ENCODE data around the gene ATP10B.
"Not testable (repeated sequence)": the region's sequence is repeated elsewhere in the genome, so short reads cannot be mapped to it uniquely, and the experiment has no call there.

Gene ATP10B

DNA sequence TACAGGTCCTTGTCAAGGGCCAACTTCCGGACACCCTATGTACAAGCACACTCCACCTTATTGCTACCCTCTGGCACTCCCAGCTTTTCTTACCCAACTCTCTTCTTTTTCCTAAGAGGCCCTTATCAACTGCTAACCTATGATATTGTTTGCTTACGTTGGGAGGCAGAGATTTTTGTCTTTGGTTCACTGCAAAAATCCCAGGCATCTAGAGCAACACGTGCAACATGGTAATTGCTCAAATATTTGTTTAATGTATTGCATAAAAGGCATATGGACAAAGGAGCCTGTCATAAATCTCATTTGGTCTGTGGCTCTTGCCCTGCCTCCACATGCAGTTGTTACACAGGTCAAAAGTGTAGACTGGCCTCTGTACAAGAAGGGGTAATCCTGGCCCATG, 35.8 kb upstream of the ATP10B start:
- Histone ChIP-seq H3K9ac (no peak overlapping the region), H3K4me2 (ENCODE audit: low read length) (no peak overlapping the region), H3K27ac (no peak overlapping the region), H3K9me3 (ENCODE audit: control insufficient read depth, low read length) (no peaks in the 10 kb centered on the region), H3K36me3 (ENCODE audit: control insufficient read depth, insufficient read depth, low read length) (no peaks in the 10 kb centered on the region), H2AFZ (no peak overlapping the region), H3K4me3 (ENCODE audit: low read depth, low read length) (no peak overlapping the region), H3K27me3 (ENCODE audit: control insufficient read depth, insufficient read depth, low read length) (no peaks in the 10 kb centered on the region), H3K79me2 (no peaks in the 10 kb centered on the region), H3K4me1 (no peaks in the 10 kb centered on the region)
- TF ChIP-seq, protein P1, sequence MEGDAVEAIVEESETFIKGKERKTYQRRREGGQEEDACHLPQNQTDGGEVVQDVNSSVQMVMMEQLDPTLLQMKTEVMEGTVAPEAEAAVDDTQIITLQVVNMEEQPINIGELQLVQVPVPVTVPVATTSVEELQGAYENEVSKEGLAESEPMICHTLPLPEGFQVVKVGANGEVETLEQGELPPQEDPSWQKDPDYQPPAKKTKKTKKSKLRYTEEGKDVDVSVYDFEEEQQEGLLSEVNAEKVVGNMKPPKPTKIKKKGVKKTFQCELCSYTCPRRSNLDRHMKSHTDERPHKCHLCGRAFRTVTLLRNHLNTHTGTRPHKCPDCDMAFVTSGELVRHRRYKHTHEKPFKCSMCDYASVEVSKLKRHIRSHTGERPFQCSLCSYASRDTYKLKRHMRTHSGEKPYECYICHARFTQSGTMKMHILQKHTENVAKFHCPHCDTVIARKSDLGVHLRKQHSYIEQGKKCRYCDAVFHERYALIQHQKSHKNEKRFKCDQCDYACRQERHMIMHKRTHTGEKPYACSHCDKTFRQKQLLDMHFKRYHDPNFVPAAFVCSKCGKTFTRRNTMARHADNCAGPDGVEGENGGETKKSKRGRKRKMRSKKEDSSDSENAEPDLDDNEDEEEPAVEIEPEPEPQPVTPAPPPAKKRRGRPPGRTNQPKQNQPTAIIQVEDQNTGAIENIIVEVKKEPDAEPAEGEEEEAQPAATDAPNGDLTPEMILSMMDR (IDR thresholded peaks at IDR 0.05), result no peak

- H3K79me2 ChIP-seq; H3K9ac ChIP-seq; H3K4me1 ChIP-seq; H3K27me3 ChIP-seq (ENCODE audit: control insufficient read depth, insufficient read depth, low read length); H3K9me3 ChIP-seq (ENCODE audit: control insufficient read depth, low read length); H3K4me3 ChIP-seq (ENCODE audit: low read depth, low read length); H2AFZ ChIP-seq; H3K27ac ChIP-seq; H3K4me2 ChIP-seq (ENCODE audit: low read length); H3K36me3 ChIP-seq (ENCODE audit: control insufficient read depth, insufficient read depth, low read length): not testable (repeated sequence)
These were observed 21.7 kb upstream of the ATP10B start for GRCh38 chr5:160873560-160874200.

GRCh38 chr5:160869989-160870521, 18.0 kb upstream of the ATP10B start:
- Histone ChIP-seq H3K27ac (no peak overlapping the region), H3K9me3 (ENCODE audit: control insufficient read depth, low read length) (no peaks in the 10 kb centered on the region), H3K4me3 (ENCODE audit: low read depth, low read length) (no peak overlapping the region), H3K4me1 (no peaks in the 10 kb centered on the region), H3K9ac (no peak overlapping the region), H2AFZ (no peak overlapping the region), H3K4me2 (ENCODE audit: low read length) (no peak overlapping the region), H3K27me3 (ENCODE audit: control insufficient read depth, insufficient read depth, low read length) (no peaks in the 10 kb centered on the region), H3K36me3 (ENCODE audit: control insufficient read depth, insufficient read depth, low read length) (no peaks in the 10 kb centered on the region), H3K79me2 (no peaks in the 10 kb centered on the region)
- TF ChIP-seq, protein P1 (IDR thresholded peaks at IDR 0.05), result no peak

DNA sequence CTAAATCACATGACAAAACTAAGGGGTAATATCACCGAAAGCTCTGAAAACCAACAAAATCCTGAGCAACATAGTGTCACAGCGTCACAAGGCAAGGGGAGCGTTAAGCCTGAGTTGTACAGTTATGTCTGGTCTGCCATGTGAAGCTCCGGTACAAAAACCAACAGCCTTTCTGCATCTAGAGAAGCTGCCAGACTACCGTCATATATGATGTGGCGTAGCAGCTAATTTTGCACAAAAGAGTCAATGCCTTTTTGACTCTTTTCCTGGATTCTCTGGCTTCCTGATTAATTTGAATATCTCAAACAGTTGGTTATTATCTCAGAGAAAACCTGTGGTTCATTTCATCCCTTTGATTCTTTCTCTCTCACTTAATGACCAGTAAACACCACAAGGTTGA, 16.0 kb upstream of the ATP10B start:
- H3K4me1 ChIP-seq, result no peaks in the 10 kb centered on the region
- no peak overlapping the region for H3K9ac ChIP-seq
- TF ChIP-seq, protein P1 (IDR thresholded peaks at IDR 0.05), result no peak
- no peaks in the 10 kb centered on the region for H3K27me3 ChIP-seq (ENCODE audit: control insufficient read depth, insufficient read depth, low read length)
- H3K9me3 ChIP-seq (ENCODE audit: control insufficient read depth, low read length), result no peaks in the 10 kb centered on the region
- H3K36me3 ChIP-seq (ENCODE audit: control insufficient read depth, insufficient read depth, low read length), result no peaks in the 10 kb centered on the region
- no peak overlapping the region for H3K27ac ChIP-seq
- no peaks in the 10 kb centered on the region for H3K79me2 ChIP-seq
- no peak overlapping the region for H3K4me2 ChIP-seq (ENCODE audit: low read length)
- H2AFZ ChIP-seq, result no peak overlapping the region
- H3K4me3 ChIP-seq (ENCODE audit: low read depth, low read length), result no peak overlapping the region

DNA sequence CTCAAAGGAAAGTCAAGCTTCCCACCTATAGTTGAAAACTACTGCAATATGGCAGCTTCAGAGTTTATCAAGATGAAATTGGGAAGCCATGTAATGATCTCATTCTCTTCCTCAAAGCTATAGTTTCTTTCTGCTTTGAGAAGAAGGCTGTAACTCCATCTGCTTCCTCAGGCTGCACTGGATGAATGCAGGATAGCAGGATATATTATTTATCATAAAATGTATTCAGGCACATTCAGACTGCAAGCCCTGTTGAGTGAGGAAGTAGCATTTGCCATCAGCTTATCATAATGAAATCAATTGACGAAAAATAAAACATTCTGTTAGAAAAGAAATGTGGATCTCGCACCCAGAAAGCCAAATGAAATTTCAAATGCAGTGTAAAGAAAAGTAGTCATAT, 560 bp downstream of the ATP10B start:
- H3K4me2 ChIP-seq (ENCODE audit: low read length), result no peak overlapping the region
- H3K79me2 ChIP-seq, result no peaks in the 10 kb centered on the region
- H3K27me3 ChIP-seq (ENCODE audit: control insufficient read depth, insufficient read depth, low read length), result no peaks in the 10 kb centered on the region
- no peak overlapping the region for H3K4me3 ChIP-seq (ENCODE audit: low read depth, low read length)
- TF ChIP-seq, protein P1 (IDR thresholded peaks at IDR 0.05), result no peak
- no peaks in the 10 kb centered on the region for H3K4me1 ChIP-seq
- H2AFZ ChIP-seq, result no peak overlapping the region
- H3K36me3 ChIP-seq (ENCODE audit: control insufficient read depth, insufficient read depth, low read length), result peaks cover 2% of the 10 kb centered on the region
- H3K9ac ChIP-seq, result no peak overlapping the region
- no peak overlapping the region for H3K27ac ChIP-seq
- H3K9me3 ChIP-seq (ENCODE audit: control insufficient read depth, low read length), result no peaks in the 10 kb centered on the region
